ENCODE measurements around the gene DPYSL4. TPM values are rescaled to one million over a fixed set of nuclear protein-coding genes. Genes with fewer than 3 reads are reported as not detected.

DPYSL4 gene
- total RNA-seq (2022; extraction: Qiagen RNA extraction): 14.0 to 20.2 TPM (median 19.3 TPM) in 5 replicates

GRCh38 chr10:132186488-132187429, at the start of gene DPYSL4:
Gene DPYSL4 (plus strand): TSS chr10:132186948. CDS start chr10:132187064, 116 bp downstream.

Other genes starting within 250 kb of the DPYSL4 start
- 43.0 to 46.1 TPM (median 44.6 TPM) in 5 replicates for gene BNIP3, start 205.0 kb upstream of the DPYSL4 start, total RNA-seq (2022; extraction: Qiagen RNA extraction)
- 0.59 to 1.1 TPM (median 0.82 TPM) in 5 replicates for gene JAKMIP3, start 121.0 kb upstream of the DPYSL4 start, total RNA-seq (2022; extraction: Qiagen RNA extraction)
- 31.1 to 44.7 TPM (median 42.2 TPM) in 5 replicates for gene STK32C, start 121.0 kb downstream of the DPYSL4 start, total RNA-seq (2022; extraction: Qiagen RNA extraction)
- 4.4 to 5.8 TPM (median 5.4 TPM) in 5 replicates for gene LRRC27, start 145.2 kb downstream of the DPYSL4 start, total RNA-seq (2022; extraction: Qiagen RNA extraction)
- 11.1 to 17.9 TPM (median 16.9 TPM) in 5 replicates for gene PWWP2B, start 210.3 kb downstream of the DPYSL4 start, total RNA-seq (2022; extraction: Qiagen RNA extraction)